Measurements from ENCODE around the gene MRPS11. TPM values are rescaled to one million over a fixed set of nuclear protein-coding genes. Genes with fewer than 3 reads are reported as not detected.
A peak's percentile ranks its signal among the peaks of the same experiment; 100 is the strongest.

The MRPS11 gene
- total and polyA plus RNA-seq, 9 of the 15 experiments (the other 6 are each of a cell fraction or from before 2014, with no cell fraction given): 28.3 to 83.2 (median 53.1) TPM

DNA sequence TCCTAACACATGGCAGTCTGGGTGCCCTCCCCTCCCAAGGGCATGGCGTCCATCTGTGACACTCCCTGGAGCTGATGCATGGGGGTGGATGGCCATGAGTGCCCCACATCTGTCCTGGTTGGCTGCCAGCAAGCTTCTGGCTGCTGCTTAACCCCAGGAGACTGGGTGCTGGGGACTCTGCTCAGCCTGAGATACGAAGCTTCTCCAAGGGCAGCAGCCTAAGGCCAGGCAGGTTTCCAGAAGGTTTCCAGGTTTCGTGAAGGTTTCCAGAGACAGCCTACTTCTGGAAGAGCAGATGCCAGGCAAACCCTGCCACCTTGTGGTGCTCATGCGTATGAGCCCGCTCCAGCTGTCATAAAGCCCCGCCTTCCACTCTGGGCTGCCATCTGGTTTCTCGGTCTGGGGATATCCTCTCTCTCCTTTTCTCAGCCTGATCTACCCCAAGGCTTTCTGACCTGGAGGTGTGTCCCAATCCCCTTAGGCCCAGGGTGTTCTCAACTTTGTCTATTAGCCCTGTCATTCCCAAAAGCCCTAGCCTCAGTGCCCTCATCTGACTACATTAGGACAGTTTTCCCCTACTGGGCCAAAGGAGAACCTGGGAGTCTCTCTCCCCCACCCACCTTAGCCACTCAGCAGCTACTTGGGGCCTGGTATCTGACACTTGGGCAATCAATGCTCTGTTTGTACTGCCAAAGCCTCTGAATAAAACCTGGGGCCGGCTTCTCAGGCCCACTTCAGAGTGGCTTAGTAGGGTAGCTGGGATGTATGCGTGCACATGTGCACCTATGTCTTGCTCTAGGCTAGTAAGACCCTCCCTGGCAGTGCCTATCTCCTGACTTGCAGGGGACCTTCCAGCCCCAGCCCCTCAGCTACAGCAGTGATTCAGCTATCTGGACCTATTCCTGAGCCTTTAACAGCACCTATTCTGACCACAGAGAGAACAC, 12.4 kb upstream of the MRPS11 start (continued):
- TF ChIP-seq, protein P1, sequence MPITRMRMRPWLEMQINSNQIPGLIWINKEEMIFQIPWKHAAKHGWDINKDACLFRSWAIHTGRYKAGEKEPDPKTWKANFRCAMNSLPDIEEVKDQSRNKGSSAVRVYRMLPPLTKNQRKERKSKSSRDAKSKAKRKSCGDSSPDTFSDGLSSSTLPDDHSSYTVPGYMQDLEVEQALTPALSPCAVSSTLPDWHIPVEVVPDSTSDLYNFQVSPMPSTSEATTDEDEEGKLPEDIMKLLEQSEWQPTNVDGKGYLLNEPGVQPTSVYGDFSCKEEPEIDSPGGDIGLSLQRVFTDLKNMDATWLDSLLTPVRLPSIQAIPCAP (CRISPR knock-in tag; IDR thresholded peaks at IDR 0.05; ENCODE audit: borderline replicate concordance): no peak
- peak; percentile 35; the same call in 1 of the 2 replicates for TF ChIP-seq VEZF1 (CRISPR knock-in tag; IDR thresholded peaks at IDR 0.05)
- TF ChIP-seq ZZZ3 (IDR thresholded peaks at IDR 0.05): no peak
- no peak for TF ChIP-seq ETS1 (conservative IDR thresholded peaks at IDR 0.05; ENCODE audit: control insufficient read depth, low read depth, low read length)

Measured in K562 (cell line).